Upper lobe of left lung (tissue), 4 donors: ENCODE data around the gene FAM200B.

Experiments
- CTCF ChIP-seq, 6 experiments: fragments of 450-650 bp in 4 of 6; fragments of 200-600 bp in 2 of 6; sonication (generic) in 2 of 6; IDR thresholded peaks; one replicate each; pipeline ENCODE4 v1.5.1; 2016 to 2019; ENCODE audit warnings: antibody characterized with exemption in 6 of 6
- EP300 ChIP-seq, 4 donors: sonication (generic); formaldehyde crosslinking; IDR thresholded peaks; one replicate each; pipeline ENCODE4 v1.5.1; 2017; ENCODE audit warnings: antibody characterized with exemption in 4 of 4, control low read depth in 2 of 4
- POLR2A ChIP-seq, 4 donors: fragments of 450-650 bp; IDR thresholded peaks; one replicate each; pipeline ENCODE4 v1.5.1; 2016 to 2017; ENCODE audit warnings: antibody characterized with exemption in 4 of 4, mild to moderate bottlenecking in 2 of 4
- POLR2AphosphoS5 ChIP-seq, 2 donors: sonication (generic); formaldehyde crosslinking; IDR thresholded peaks; one replicate each; pipeline ENCODE4 v1.5.1; 2017; ENCODE audit warnings: antibody characterized with exemption in 2 of 2

GRCh38 chr4:15672101-15672500 is 9.5 kb upstream of the FAM200B start:
- TF ChIP-seq CTCF (IDR thresholded peaks at IDR 0.05) (no peak), POLR2AphosphoS5 (IDR thresholded peaks at IDR 0.05) (no peak), POLR2A (IDR thresholded peaks at IDR 0.05) (no peak), EP300 (IDR thresholded peaks at IDR 0.05) (no peak)
